BLaER1 treated with 17β-estradiol and CSF1 and Interleukin-3, amounts not matched to agents 10 nM and 100 nM (cell line): Measurements from ENCODE around the gene GPX7.

Experiments
- H3K27ac ChIP-seq, 11 experiments: shearing (Covaris generic); formaldehyde crosslinking; 2 replicates each; pipeline ENCODE4 v1.8.1; 2022
- H3K27me3 ChIP-seq, 11 experiments: shearing (Covaris generic); formaldehyde crosslinking; 2 replicates each; pipeline ENCODE4 v1.8.1; 2022
- H3K36me3 ChIP-seq, 11 experiments: shearing (Covaris generic); formaldehyde crosslinking; 2 replicates each; pipeline ENCODE4 v1.8.1; 2022
- H3K4me1 ChIP-seq, 10 experiments: shearing (Covaris generic); formaldehyde crosslinking; 2 replicates each; pipeline ENCODE4 v1.8.1; 2022
- H3K4me2 ChIP-seq, 11 experiments: shearing (Covaris generic); formaldehyde crosslinking; 2 replicates each; pipeline ENCODE4 v1.8.1; 2022
- H3K4me3 ChIP-seq, 10 experiments: shearing (Covaris generic); formaldehyde crosslinking; 2 replicates each; pipeline ENCODE4 v1.8.1; 2022
- H3K9ac ChIP-seq, 11 experiments: shearing (Covaris generic); formaldehyde crosslinking; 2 replicates each; pipeline ENCODE4 v1.8.1; 2022
- H3K9me3 ChIP-seq, 11 experiments: shearing (Covaris generic); formaldehyde crosslinking; replicated peaks in 1 of 11; 2 replicates each; pipeline ENCODE4 v1.8.1; 2022
- H4K20me1 ChIP-seq, 11 experiments: shearing (Covaris generic); formaldehyde crosslinking; 2 replicates each; pipeline ENCODE4 v1.8.1; 2022
- Cebpa-rat ChIP-seq, 11 experiments: shearing (Covaris generic); IDR thresholded peaks; 2 replicates each; pipeline ENCODE4 v1.8.1; 2022

The GPX7 gene

GRCh38 chr1:52604063-52604770 is 2.0 kb downstream of the GPX7 start:
- TF ChIP-seq Cebpa-rat (IDR thresholded peaks at IDR 0.05): no peak
- Histone ChIP-seq H3K4me3 (peak overlapping the region in 9 of 10 experiments; percentile 1 to 86 (median 81); a peak in 14 of 20 replicates), H3K9ac (peak overlapping the region; percentile 3 to 99 (median 97); a peak in 18 of 22 replicates), H4K20me1 (peaks cover 0 to 41% (median 10%) of the 10 kb centered on the region in 11 experiments; a peak in 9 of 22 replicates), H3K36me3 (peaks cover 27 to 56% (median 48%) of the 10 kb centered on the region in 11 experiments), H3K27ac (peak overlapping the region in 8 of 11 experiments; percentile 95 to 98 (median 97); a peak in 14 of 22 replicates), H3K27me3 (no peaks in the 10 kb centered on the region), H3K4me2 (peak overlapping the region; percentile 82 to 97 (median 89)), H3K9me3 (peaks cover 0 to 5% (median 0%) of the 10 kb centered on the region in 11 experiments; a peak in 2 of 22 replicates), H3K4me1 (peaks cover 32 to 48% (median 44%) of the 10 kb centered on the region in 10 experiments)

- Histone ChIP-seq H3K27me3 (no peaks in the 10 kb centered on the region), H3K9me3 (no peaks in the 10 kb centered on the region; a peak in 1 of 22 replicates), H3K4me1 (no peaks in the 10 kb centered on the region), H3K36me3 (peaks cover 9 to 94% (median 77%) of the 10 kb centered on the region in 11 experiments), H3K27ac (no peak overlapping the region), H3K4me3 (no peak overlapping the region), H3K9ac (no peak overlapping the region), H3K4me2 (no peak overlapping the region), H4K20me1 (peaks cover 0 to 6% (median 0%) of the 10 kb centered on the region in 11 experiments; a peak in 1 of 22 replicates)
- no peak for TF ChIP-seq Cebpa-rat (IDR thresholded peaks at IDR 0.05)
These were observed 11.6 kb downstream of the GPX7 start for GRCh38 chr1:52613636-52614373.

- Histone ChIP-seq H4K20me1 (peaks cover 0 to 6% (median 0%) of the 10 kb centered on the region in 11 experiments; a peak in 1 of 22 replicates), H3K9me3 (peaks cover 0 to 5% (median 0%) of the 10 kb centered on the region in 11 experiments; a peak in 7 of 22 replicates), H3K9ac (no peak overlapping the region), H3K4me3 (no peak overlapping the region), H3K27me3 (no peaks in the 10 kb centered on the region), H3K36me3 (peaks cover 7 to 92% (median 77%) of the 10 kb centered on the region in 11 experiments; a peak in 20 of 22 replicates), H3K27ac (no peak overlapping the region), H3K4me1 (no peaks in the 10 kb centered on the region), H3K4me2 (no peak overlapping the region)
- TF ChIP-seq Cebpa-rat (IDR thresholded peaks at IDR 0.05): no peak
These were observed 12.5 kb downstream of the GPX7 start for GRCh38 chr1:52614671-52615070.

GRCh38 chr1:52615489-52616042 is 13.4 kb downstream of the GPX7 start:
- H3K9ac ChIP-seq: no peak overlapping the region
- no peak overlapping the region for H3K4me3 ChIP-seq
- H3K9me3 ChIP-seq: peaks cover 0 to 13% (median 8%) of the 10 kb centered on the region in 11 experiments; a peak in 20 of 22 replicates
- no peak for TF ChIP-seq Cebpa-rat (IDR thresholded peaks at IDR 0.05)
- no peaks in the 10 kb centered on the region for H3K27me3 ChIP-seq
- no peak overlapping the region for H3K27ac ChIP-seq
- peaks cover 0 to 6% (median 0%) of the 10 kb centered on the region in 11 experiments; a peak in 1 of 22 replicates for H4K20me1 ChIP-seq
- H3K4me1 ChIP-seq: no peaks in the 10 kb centered on the region
- H3K4me2 ChIP-seq: no peak overlapping the region
- peaks cover 3 to 92% (median 77%) of the 10 kb centered on the region in 11 experiments; a peak in 20 of 22 replicates for H3K36me3 ChIP-seq

- no peak overlapping the region for H3K9ac ChIP-seq
- no peaks in the 10 kb centered on the region for H4K20me1 ChIP-seq
- no peak overlapping the region for H3K4me2 ChIP-seq
- H3K4me1 ChIP-seq: peaks cover 0 to 18% (median 5%) of the 10 kb centered on the region in 10 experiments; a peak in 13 of 20 replicates
- H3K36me3 ChIP-seq: peaks cover 8 to 80% (median 65%) of the 10 kb centered on the region in 11 experiments; a peak in 21 of 22 replicates
- no peak for TF ChIP-seq Cebpa-rat (IDR thresholded peaks at IDR 0.05)
- H3K9me3 ChIP-seq: peaks cover 21 to 53% (median 46%) of the 10 kb centered on the region in 11 experiments
- H3K4me3 ChIP-seq: no peak overlapping the region
- H3K27me3 ChIP-seq: no peaks in the 10 kb centered on the region
- no peak overlapping the region for H3K27ac ChIP-seq
These were observed 19.8 kb downstream of the GPX7 start for GRCh38 chr1:52621950-52622349.

- no peak overlapping the region for H3K27ac ChIP-seq
- H3K4me1 ChIP-seq: peaks cover under 1 to 36% (median 23%) of the 10 kb centered on the region in 10 experiments; a peak in 17 of 20 replicates
- H3K4me3 ChIP-seq: no peak overlapping the region
- no peak overlapping the region for H3K9ac ChIP-seq
- no peak overlapping the region for H3K4me2 ChIP-seq
- no peaks in the 10 kb centered on the region for H3K27me3 ChIP-seq
- TF ChIP-seq Cebpa-rat (IDR thresholded peaks at IDR 0.05): no peak
- H3K9me3 ChIP-seq: peaks cover 21 to 53% (median 46%) of the 10 kb centered on the region in 11 experiments
- peaks cover 5 to 61% (median 48%) of the 10 kb centered on the region in 11 experiments; a peak in 21 of 22 replicates for H3K36me3 ChIP-seq
- H4K20me1 ChIP-seq: no peaks in the 10 kb centered on the region
These were observed 21.6 kb downstream of the GPX7 start for GRCh38 chr1:52623812-52624211.

GRCh38 chr1:52627028-52627427 is 24.9 kb downstream of the GPX7 start:
- Histone ChIP-seq H4K20me1 (no peaks in the 10 kb centered on the region), H3K36me3 (peaks cover 5 to 30% (median 19%) of the 10 kb centered on the region in 11 experiments; a peak in 19 of 22 replicates), H3K9me3 (peaks cover 9 to 25% (median 23%) of the 10 kb centered on the region in 11 experiments), H3K9ac (0 out of 22 replicates have a peak overlapping the region, but pooled peaks of 1 of the 11 experiments have one; percentile 8), H3K4me3 (no peak overlapping the region), H3K4me2 (peak overlapping the region in 8 of 11 experiments; percentile 11 to 87 (median 27); a peak in 10 of 22 replicates), H3K27ac (peak overlapping the region in 1 of 11 experiments; percentile 34; a peak in 1 of 22 replicates), H3K4me1 (peaks cover 16 to 67% (median 53%) of the 10 kb centered on the region in 10 experiments), H3K27me3 (peaks cover 0 to 4% (median 0%) of the 10 kb centered on the region in 11 experiments; a peak in 3 of 22 replicates)
- no peak for TF ChIP-seq Cebpa-rat (IDR thresholded peaks at IDR 0.05)

- Histone ChIP-seq H3K4me3 (no peak overlapping the region; a peak in 1 of 20 replicates), H3K4me2 (peak overlapping the region; percentile 22 to 87 (median 65)), H3K36me3 (peaks cover 0 to 13% (median 6%) of the 10 kb centered on the region in 11 experiments; a peak in 12 of 22 replicates), H3K4me1 (peaks cover 30 to 82% (median 68%) of the 10 kb centered on the region in 10 experiments), H3K9me3 (peaks cover 0 to 7% (median 6%) of the 10 kb centered on the region in 11 experiments; a peak in 16 of 22 replicates), H3K9ac (peak overlapping the region in 6 of 11 experiments; percentile 1 to 45 (median 26); a peak in 7 of 22 replicates), H3K27me3 (peaks cover 0 to 21% (median 0%) of the 10 kb centered on the region in 11 experiments; a peak in 5 of 22 replicates), H3K27ac (peak overlapping the region in 7 of 11 experiments; percentile 7 to 55 (median 28); a peak in 12 of 22 replicates), H4K20me1 (no peaks in the 10 kb centered on the region)
- no peak for TF ChIP-seq Cebpa-rat (IDR thresholded peaks at IDR 0.05)
These were observed 26.6 kb downstream of the GPX7 start for GRCh38 chr1:52628614-52629324.
